Adrenal gland (tissue), 12 donors: ENCODE data around the gene DDRGK1. TPM values are rescaled to one million over a fixed set of nuclear protein-coding genes. Genes with fewer than 3 reads are reported as not detected.

ENCODE experiments used
- DNase-seq, 7 donors: peaks; one replicate each; pipeline ENCODE4 v3.0.0-alpha.2; 2019 to 2020
- H3K27ac ChIP-seq, 5 donors: fragments of 200-600 bp; sonication (generic) in 4 of 5; 1 replicate in 3 of 5; 2 replicates in 2 of 5; pipeline versions ENCODE4 v1.5.1 to v1.8.0; 2016 to 2020; ENCODE audit warnings: mild to moderate bottlenecking in 1 of 5
- H3K27me3 ChIP-seq: fragments of 200-600 bp; 2 replicates; pipeline ENCODE4 v1.8.0; 2021
- H3K36me3 ChIP-seq, 2 donors: fragments of 200-600 bp; replicated peaks in 1 of 2; 1 replicate in 1 of 2; 2 replicates in 1 of 2; pipeline versions ENCODE4 v1.5.1 to v1.8.0; 2018 to 2022
- H3K4me1 ChIP-seq, 2 donors: fragments of 200-600 bp; replicated peaks in 1 of 2; 1 replicate in 1 of 2; 2 replicates in 1 of 2; pipeline versions ENCODE4 v1.5.1 to v1.8.0; 2018 to 2021
- H3K4me3 ChIP-seq, 4 donors: fragments of 200-600 bp; sonication (generic) in 3 of 4; one replicate each; pipeline ENCODE4 v1.5.1; 2016 to 2018
- H3K9me3 ChIP-seq, 3 donors: fragments of 200-600 bp; sonication (generic) in 1 of 3; replicated peaks in 1 of 3; 1 replicate in 2 of 3; 2 replicates in 1 of 3; pipeline versions ENCODE4 v1.5.1 to v1.8.0; 2016 to 2021
- CTCF ChIP-seq, 6 experiments: fragments of 450-650 bp in 4 of 6; fragments of 200-600 bp in 2 of 6; sonication (generic) in 1 of 6; IDR thresholded peaks; 1 replicate in 5 of 6; 2 replicates in 1 of 6; pipeline versions ENCODE4 v1.5.1 to v1.8.0; 2016 to 2021; ENCODE audit warnings: antibody characterized with exemption in 6 of 6, mild to moderate bottlenecking in 2 of 6, moderate library complexity in 1 of 6
- POLR2A ChIP-seq, 2 donors: fragments of 450-650 bp; IDR thresholded peaks; one replicate each; pipeline ENCODE4 v1.6.1; 2017; ENCODE audit warnings: antibody characterized with exemption in 2 of 2, mild to moderate bottlenecking in 2 of 2, moderate library complexity in 1 of 2
- WGBS, 4 donors: extraction: QIAGEN DNeasy Blood & Tissue Kit in 2 of 4; methylation state at CpG; one replicate each; pipeline versions ENCODE4 v1.1.5 to v1.1.7; 2013 to 2017; 5-methylcytosine and 5-hydroxymethylcytosine counted together
- intact Hi-C, 2 donors: fragments of 100-400 bp; cut with DNase I; formaldehyde crosslinking; loops; one replicate each; pipeline versions ENCODE4 v1.14.1 to v1.15.0; 2022 to 2023
- polyA plus RNA-seq, 3 donors: library from polyadenylated mRNA; stranded (reverse); fragments of 200-250 nt in 2 of 3; fragments of 350-450 nt in 1 of 3; fragmentation: Illumina TruSeq in 1 of 3; extraction: RNeasy Lipid Tissue Mini Kit (QIAGEN cat#74804) in 1 of 3; gene quantifications; one replicate each; pipeline ENCODE4 v1.2.3, GENCODE V29; 2013 to 2014
- total RNA-seq, 9 donors: library from RNA; depleted of rRNA in 4 of 9; stranded (reverse); fragments of >200 nt in 4 of 9; fragments of 120-200 nt in 1 of 9; fragmentation: NEBNext Ultra II Directional in 1 of 9; extraction: Animal tissue kit (Norgen Biotek cat#: 25700) in 1 of 9; gene quantifications; one replicate each; pipeline versions ENCODE4 v1.1.0 to v1.2.4, GENCODE V29; 2013 to 2023
- donor health status: healthy with polysubstance abuse.
- donor health status: Bipolar disorder and iron deficiency.
- donor health status: DM: yes; HTN: yes; CAD: no.
- donor health status: DM: no; HTN: no; CAD: no.
- donor health status: DM: no; HTN: no; CAD: no.
- donor health status: DM: yes; HTN: yes; CAD: no.

DDRGK1 gene
- total and polyA plus RNA-seq, 12 donors, result 81.6 to 202 (median 140) TPM

GRCh38 chr20:3227506-3227905 lies 23.0 kb upstream of the DDRGK1 start:
- no peaks in the 10 kb centered on the region for H3K9me3 ChIP-seq
- 83 to 100% (median 85%) methylated on average over 1 to 7 of the region's 7 CpGs; no CpG with 5 or more reads in 1 of the 4 donors for WGBS, 4 donors
- peaks cover 0 to 8% of the 10 kb centered on the region in 2 donors for H3K36me3 ChIP-seq
- H3K4me3 ChIP-seq, result no peak overlapping the region
- no peak for DNase-seq
- H3K27ac ChIP-seq, result no peak overlapping the region
- no peaks in the 10 kb centered on the region for H3K4me1 ChIP-seq
- TF ChIP-seq CTCF (IDR thresholded peaks at IDR 0.05), result no peak
- TF ChIP-seq POLR2A (IDR thresholded peaks at IDR 0.05), result no peak
- H3K27me3 ChIP-seq, result no peaks in the 10 kb centered on the region
- intact Hi-C loops, result loop anchor here in 1 of 2 donors (10.0 kb wide), 1 partner anchor 87 kb away; no protein-coding TSS in a partner anchor

- no peak for TF ChIP-seq POLR2A (IDR thresholded peaks at IDR 0.05)
- no peak for TF ChIP-seq CTCF (IDR thresholded peaks at IDR 0.05)
- H3K27ac ChIP-seq, result no peak overlapping the region
- H3K36me3 ChIP-seq, result peaks cover 0 to 14% of the 10 kb centered on the region in 2 donors
- no peaks in the 10 kb centered on the region for H3K9me3 ChIP-seq
- 95 to 99% (median 96%) methylated on average over 13 to 14 of the region's 14 CpGs for WGBS, 4 donors
- no peaks in the 10 kb centered on the region for H3K27me3 ChIP-seq
- no peaks in the 10 kb centered on the region for H3K4me1 ChIP-seq
- H3K4me3 ChIP-seq, result no peak overlapping the region
- DNase-seq, result no peak
- intact Hi-C loops, result loop anchor here in 1 of 2 donors (10.0 kb wide), 1 partner anchor 88 kb away; no protein-coding TSS in a partner anchor
These were observed 22.4 kb upstream of the DDRGK1 start for GRCh38 chr20:3226864-3227263.

GRCh38 chr20:3226093-3226492 lies 21.6 kb upstream of the DDRGK1 start:
- intact Hi-C loops, result loop anchor here in 1 of 2 donors (10.0 kb wide), 1 partner anchor 89 kb away; no protein-coding TSS in a partner anchor
- Histone ChIP-seq H3K27ac (no peak overlapping the region), H3K36me3 (peaks cover 0 to 22% of the 10 kb centered on the region in 2 donors), H3K9me3 (no peaks in the 10 kb centered on the region), H3K27me3 (no peaks in the 10 kb centered on the region), H3K4me3 (no peak overlapping the region), H3K4me1 (no peaks in the 10 kb centered on the region)
- WGBS, 4 donors, result 85 to 92% (median 89%) methylated on average over 9 to 10 of the region's 10 CpGs
- DNase-seq, result no peak
- no peak for TF ChIP-seq CTCF (IDR thresholded peaks at IDR 0.05)

- no peak overlapping the region for H3K4me3 ChIP-seq
- no peak overlapping the region for H3K27ac ChIP-seq
- intact Hi-C loops, result loop anchor here in 1 of 2 donors (10.0 kb wide), 1 partner anchor 90 kb away; no protein-coding TSS in a partner anchor
- WGBS, 4 donors, result 93 to 96% (median 95%) methylated on average over 7 to 8 of the region's 8 CpGs
- no peaks in the 10 kb centered on the region for H3K9me3 ChIP-seq
- TF ChIP-seq POLR2A (IDR thresholded peaks at IDR 0.05), result no peak
- TF ChIP-seq CTCF (IDR thresholded peaks at IDR 0.05), result no peak
- H3K4me1 ChIP-seq, result no peaks in the 10 kb centered on the region
- peaks cover 0 to 32% of the 10 kb centered on the region in 2 donors for H3K36me3 ChIP-seq
- DNase-seq, result no peak
- H3K27me3 ChIP-seq, result no peaks in the 10 kb centered on the region
These were observed 20.4 kb upstream of the DDRGK1 start for GRCh38 chr20:3224681-3225421.
